ENCODE measurements around the gene CITED4. TPM values are rescaled to one million over a fixed set of nuclear protein-coding genes. Genes with fewer than 3 reads are reported as not detected.

Gene CITED4
- total RNA-seq, 1 donor from 2014 or later, result 26.0 TPM

- DNase-seq (ENCODE audit: extremely low spot score, unreplicated experiment), result no peak
- TF ChIP-seq, protein P1, sequence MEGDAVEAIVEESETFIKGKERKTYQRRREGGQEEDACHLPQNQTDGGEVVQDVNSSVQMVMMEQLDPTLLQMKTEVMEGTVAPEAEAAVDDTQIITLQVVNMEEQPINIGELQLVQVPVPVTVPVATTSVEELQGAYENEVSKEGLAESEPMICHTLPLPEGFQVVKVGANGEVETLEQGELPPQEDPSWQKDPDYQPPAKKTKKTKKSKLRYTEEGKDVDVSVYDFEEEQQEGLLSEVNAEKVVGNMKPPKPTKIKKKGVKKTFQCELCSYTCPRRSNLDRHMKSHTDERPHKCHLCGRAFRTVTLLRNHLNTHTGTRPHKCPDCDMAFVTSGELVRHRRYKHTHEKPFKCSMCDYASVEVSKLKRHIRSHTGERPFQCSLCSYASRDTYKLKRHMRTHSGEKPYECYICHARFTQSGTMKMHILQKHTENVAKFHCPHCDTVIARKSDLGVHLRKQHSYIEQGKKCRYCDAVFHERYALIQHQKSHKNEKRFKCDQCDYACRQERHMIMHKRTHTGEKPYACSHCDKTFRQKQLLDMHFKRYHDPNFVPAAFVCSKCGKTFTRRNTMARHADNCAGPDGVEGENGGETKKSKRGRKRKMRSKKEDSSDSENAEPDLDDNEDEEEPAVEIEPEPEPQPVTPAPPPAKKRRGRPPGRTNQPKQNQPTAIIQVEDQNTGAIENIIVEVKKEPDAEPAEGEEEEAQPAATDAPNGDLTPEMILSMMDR (IDR thresholded peaks at IDR 0.05), result no peak
- Mint-ChIP-seq H3K27me3 (ENCODE audit: unreplicated experiment) (peaks cover 4% of the 10 kb centered on the region), H3K27ac (ENCODE audit: unreplicated experiment) (no peak overlapping the region), H3K4me1 (ENCODE audit: unreplicated experiment) (peaks cover 12% of the 10 kb centered on the region), H3K36me3 (ENCODE audit: unreplicated experiment) (no peaks in the 10 kb centered on the region), H3K9me3 (ENCODE audit: unreplicated experiment) (no peaks in the 10 kb centered on the region), H3K4me3 (ENCODE audit: unreplicated experiment) (no peak overlapping the region)
These were observed 24.3 kb upstream of the CITED4 start for GRCh38 chr1:40886318-40887011.

DNA sequence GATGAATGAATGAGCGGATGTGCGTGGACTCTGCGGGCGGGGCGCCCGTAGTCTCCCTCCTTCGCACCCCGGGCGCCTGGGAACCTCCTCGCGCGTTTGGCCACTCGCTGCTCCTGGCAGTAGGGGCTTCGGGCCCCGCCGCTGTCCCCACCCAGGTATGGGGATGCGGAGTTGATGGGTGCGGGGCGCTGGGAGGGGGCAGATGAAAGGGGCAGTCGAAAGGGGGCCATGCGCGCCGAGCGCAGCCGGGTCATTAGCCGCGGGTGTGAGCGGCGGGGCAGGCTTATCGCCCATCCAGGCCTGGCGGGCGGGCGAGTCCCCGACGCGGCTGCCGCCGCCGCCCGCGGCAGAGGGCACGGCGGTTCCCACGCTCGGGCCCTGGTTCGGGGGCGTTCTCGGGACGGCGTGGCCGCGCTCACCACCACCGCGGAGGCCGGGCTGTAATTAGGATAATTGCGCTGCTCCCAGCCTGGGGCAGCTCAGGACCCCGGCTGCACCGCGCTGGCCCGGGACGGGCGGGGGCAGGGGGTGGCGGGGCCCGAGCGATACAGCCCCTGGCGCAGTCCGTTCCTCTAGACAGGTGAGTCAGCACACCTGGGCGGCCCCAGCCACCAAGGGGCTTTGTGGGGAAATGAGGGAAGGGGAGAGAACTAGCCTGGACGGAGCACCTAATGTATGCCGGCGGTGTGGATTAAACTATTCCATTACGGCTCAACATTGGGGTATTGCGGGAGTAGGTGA, 22.1 kb upstream of the CITED4 start:
- H3K9me3 Mint-ChIP-seq (ENCODE audit: unreplicated experiment), result no peaks in the 10 kb centered on the region
- H3K27ac Mint-ChIP-seq (ENCODE audit: unreplicated experiment), result no peak overlapping the region
- H3K27me3 Mint-ChIP-seq (ENCODE audit: unreplicated experiment), result peaks cover 4% of the 10 kb centered on the region
- H3K4me1 Mint-ChIP-seq (ENCODE audit: unreplicated experiment), result peaks cover 15% of the 10 kb centered on the region
- TF ChIP-seq, protein P1 (IDR thresholded peaks at IDR 0.05), result no peak
- no peaks in the 10 kb centered on the region for H3K36me3 Mint-ChIP-seq (ENCODE audit: unreplicated experiment)
- H3K4me3 Mint-ChIP-seq (ENCODE audit: unreplicated experiment), result no peak overlapping the region
- no peak for DNase-seq (ENCODE audit: extremely low spot score, unreplicated experiment)

DNA sequence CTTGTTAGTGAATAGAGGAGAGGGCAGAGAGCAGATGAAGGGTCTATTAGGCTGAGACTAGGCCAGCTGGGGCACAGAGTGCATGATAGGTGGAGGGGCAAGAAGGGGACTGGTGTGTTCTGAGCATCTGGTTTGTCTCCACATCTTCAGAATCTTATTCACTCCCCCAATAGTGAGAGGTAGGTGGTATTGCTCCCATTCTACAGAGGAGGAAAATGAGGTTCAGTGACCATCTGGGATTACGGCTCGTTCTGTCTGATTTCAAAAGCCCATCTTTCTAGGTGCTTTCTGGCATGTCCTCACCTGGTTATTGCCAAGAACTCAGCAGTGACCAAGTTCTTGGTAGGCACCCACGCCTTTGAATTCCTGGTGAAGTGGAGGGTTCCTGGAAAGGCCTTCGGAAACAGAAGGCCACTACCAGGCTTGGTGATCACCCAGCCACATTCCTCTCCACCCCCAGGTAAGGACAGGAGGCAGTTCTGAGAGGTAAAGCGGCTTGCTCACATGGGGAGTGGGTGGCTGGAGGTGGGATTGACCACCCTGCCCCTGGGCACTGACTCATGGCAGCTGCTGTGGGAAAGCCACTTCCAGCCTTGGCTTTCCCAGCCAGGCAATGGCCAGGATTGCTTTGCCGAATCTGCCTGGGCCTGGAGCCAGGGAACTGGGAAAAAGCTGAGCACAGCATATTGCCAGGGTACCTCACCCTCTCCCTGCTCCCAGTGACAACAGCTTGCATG, 18.8 kb upstream of the CITED4 start:
- H3K4me1 Mint-ChIP-seq (ENCODE audit: unreplicated experiment), result peaks cover 36% of the 10 kb centered on the region
- H3K27me3 Mint-ChIP-seq (ENCODE audit: unreplicated experiment), result peaks cover under 1% of the 10 kb centered on the region
- H3K36me3 Mint-ChIP-seq (ENCODE audit: unreplicated experiment), result no peaks in the 10 kb centered on the region
- DNase-seq (ENCODE audit: extremely low spot score, unreplicated experiment), result no peak
- TF ChIP-seq, protein P1 (IDR thresholded peaks at IDR 0.05), result no peak
- H3K27ac Mint-ChIP-seq (ENCODE audit: unreplicated experiment), result no peak overlapping the region
- H3K9me3 Mint-ChIP-seq (ENCODE audit: unreplicated experiment), result no peaks in the 10 kb centered on the region
- no peak overlapping the region for H3K4me3 Mint-ChIP-seq (ENCODE audit: unreplicated experiment)

- TF ChIP-seq, protein P1 (IDR thresholded peaks at IDR 0.05), result no peak
- H3K9me3 Mint-ChIP-seq (ENCODE audit: unreplicated experiment), result no peaks in the 10 kb centered on the region
- no peak for DNase-seq (ENCODE audit: extremely low spot score, unreplicated experiment)
- no peak overlapping the region for H3K4me3 Mint-ChIP-seq (ENCODE audit: unreplicated experiment)
- H3K4me1 Mint-ChIP-seq (ENCODE audit: unreplicated experiment), result peaks cover 47% of the 10 kb centered on the region
- no peaks in the 10 kb centered on the region for H3K36me3 Mint-ChIP-seq (ENCODE audit: unreplicated experiment)
- H3K27me3 Mint-ChIP-seq (ENCODE audit: unreplicated experiment), result no peaks in the 10 kb centered on the region
- peak overlapping the region; percentile 43 for H3K27ac Mint-ChIP-seq (ENCODE audit: unreplicated experiment)
These were observed 17.5 kb upstream of the CITED4 start for GRCh38 chr1:40879482-40880175.

All from osteocyte (in vitro differentiated cells).